WERI-Rb-1 (cell line): ENCODE data around the gene ZFP42.

Experiments
- DNase-seq: peaks from one replicate; pipeline ENCODE4 v3.0.0-alpha.2; 2020
- H3K27ac ChIP-seq: fragments of 250-450 bp; sonication (Bioruptor Pico); 2 replicates; pipeline ENCODE4 v1.5.1; 2020; ENCODE audit warnings: mild to moderate bottlenecking, moderate library complexity
- H3K27me3 ChIP-seq: fragments of 250-450 bp; sonication (Bioruptor Pico); 2 replicates; pipeline ENCODE4 v1.5.1; 2021; ENCODE audit warnings: mild to moderate bottlenecking, low read depth, moderate library complexity; ENCODE audit not compliant: insufficient read depth, severe bottlenecking
- H3K36me3 ChIP-seq: fragments of 250-450 bp; sonication (Bioruptor Pico); 2 replicates; pipeline ENCODE4 v1.5.1; 2020; ENCODE audit warnings: mild to moderate bottlenecking, moderate library complexity
- H3K4me3 ChIP-seq: 2 replicates; pipeline ENCODE4 v1.5.1; 2011; ENCODE audit warnings: low read depth, mild to moderate bottlenecking, control low read depth, low read length
- H3K9me3 ChIP-seq: fragments of 250-450 bp; sonication (Bioruptor Pico); 2 replicates; pipeline ENCODE4 v1.5.1; 2021; ENCODE audit warnings: mild to moderate bottlenecking, moderate library complexity; ENCODE audit not compliant: severe bottlenecking
- CTCF ChIP-seq: IDR thresholded peaks from 2 replicates; pipeline ENCODE4 v1.5.1; 2011; ENCODE audit warnings: low read depth, mild to moderate bottlenecking, control low read depth, inconsistent platforms, low read length

ZFP42 gene

DNA sequence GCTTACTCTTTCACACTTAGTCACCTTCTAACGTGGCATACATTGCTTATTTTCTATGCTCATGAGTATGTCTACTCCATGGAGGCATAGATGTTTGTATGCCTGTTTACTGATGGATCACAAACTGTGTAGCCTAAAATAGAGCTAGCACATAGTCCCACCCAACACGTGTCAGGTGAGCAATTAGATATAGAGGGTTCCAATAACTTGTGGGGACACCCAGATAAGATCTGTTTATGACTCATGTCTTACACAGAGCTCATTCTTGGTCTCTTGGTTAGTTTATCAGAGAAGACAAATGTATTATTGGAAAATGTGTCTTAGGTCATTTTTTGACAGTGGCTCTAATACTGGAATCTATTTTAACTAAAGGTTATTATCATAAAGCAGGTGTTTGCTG is 6.8 kb downstream of the ZFP42 start:
- H3K27me3 ChIP-seq: peaks cover 96% of the 10 kb centered on the region
- H3K36me3 ChIP-seq: no peaks in the 10 kb centered on the region
- no peak for TF ChIP-seq CTCF
- no peak for DNase-seq
- H3K4me3 ChIP-seq: no peak overlapping the region
- peaks cover 11% of the 10 kb centered on the region for H3K9me3 ChIP-seq
- H3K27ac ChIP-seq: no peak overlapping the region

- Histone ChIP-seq H3K36me3 (no peaks in the 10 kb centered on the region), H3K27me3 (peaks cover 93% of the 10 kb centered on the region), H3K27ac (no peak overlapping the region), H3K9me3 (peaks cover 6% of the 10 kb centered on the region), H3K4me3 (no peak overlapping the region)
- no peak for TF ChIP-seq CTCF
- no peak for DNase-seq
Observed at GRCh38 chr4:188002751-188003150, 7.2 kb downstream of the ZFP42 start.

DNA sequence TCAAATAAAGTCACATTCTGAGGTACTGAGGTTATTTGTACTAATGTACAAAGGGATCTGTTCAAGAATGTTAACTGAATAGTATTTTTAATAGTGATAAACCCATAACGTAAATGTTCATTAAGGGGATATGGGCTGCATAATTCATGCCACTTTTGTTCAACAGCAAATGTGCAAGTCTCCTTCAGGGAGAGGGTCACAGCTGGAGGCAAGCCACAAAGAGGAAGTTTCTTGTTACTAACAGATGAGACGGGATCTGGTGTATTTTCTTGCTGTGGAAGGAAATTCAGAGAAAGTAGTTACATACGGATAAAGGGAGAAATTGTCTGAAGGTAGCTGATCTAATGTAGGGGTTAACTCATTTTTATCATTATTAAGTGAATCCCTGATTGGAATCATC is 10.0 kb downstream of the ZFP42 start:
- peaks cover 85% of the 10 kb centered on the region for H3K27me3 ChIP-seq
- H3K36me3 ChIP-seq: no peaks in the 10 kb centered on the region
- H3K9me3 ChIP-seq: peaks cover 4% of the 10 kb centered on the region
- TF ChIP-seq CTCF: no peak
- no peak overlapping the region for H3K27ac ChIP-seq
- H3K4me3 ChIP-seq: no peak overlapping the region
- DNase-seq: no peak

DNA sequence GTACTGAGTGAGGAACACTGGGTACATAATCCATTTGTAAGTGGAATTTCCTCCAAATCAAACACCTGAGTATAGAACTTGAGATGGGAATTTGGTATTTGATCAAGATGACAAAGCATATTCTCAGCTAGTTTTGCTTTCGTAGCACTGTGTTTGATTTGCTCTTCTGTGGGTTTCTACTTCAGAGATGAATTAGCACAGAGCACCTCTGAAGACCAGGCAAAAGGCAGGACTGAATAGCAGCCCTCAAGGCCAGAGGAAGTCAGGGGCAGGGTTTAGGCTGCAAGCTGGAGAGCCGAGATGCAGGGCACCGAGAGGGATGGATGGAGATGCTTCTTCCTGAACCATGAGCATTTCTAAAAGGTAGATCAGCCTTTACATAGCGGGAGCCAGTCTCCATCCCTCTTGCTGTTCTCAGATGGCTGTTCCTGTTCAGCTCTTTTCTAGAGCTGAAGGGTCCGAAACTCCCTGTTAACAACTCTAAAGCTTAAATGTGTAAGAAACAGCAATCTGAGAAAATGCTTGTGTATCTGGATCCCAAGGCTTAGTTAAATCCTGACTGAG is 10.8 kb downstream of the ZFP42 start:
- TF ChIP-seq CTCF: no peak
- no peaks in the 10 kb centered on the region for H3K36me3 ChIP-seq

DNA sequence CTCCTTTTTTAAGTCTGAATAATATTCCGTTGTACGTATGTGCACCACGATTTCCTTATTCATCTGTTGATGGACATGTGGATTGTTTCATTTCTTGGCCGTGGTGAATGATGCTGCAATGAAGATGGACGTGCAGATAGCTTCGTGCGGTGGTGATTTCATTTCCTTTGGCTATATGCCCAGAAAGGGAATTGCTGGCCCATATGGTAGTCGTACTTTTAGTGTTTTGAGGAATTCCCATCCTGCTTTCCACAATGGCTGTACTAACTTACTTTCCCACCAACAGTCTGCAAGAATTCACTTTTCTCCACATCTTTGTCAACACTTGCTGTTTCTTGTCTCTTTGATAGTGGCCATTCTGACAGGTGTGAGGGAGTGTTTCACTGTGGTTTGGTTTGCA is 12.8 kb downstream of the ZFP42 start:
- Histone ChIP-seq H3K9me3 (peaks cover 6% of the 10 kb centered on the region), H3K27me3 (peaks cover 84% of the 10 kb centered on the region), H3K27ac (no peak overlapping the region), H3K36me3 (no peaks in the 10 kb centered on the region), H3K4me3 (no peak overlapping the region)
- TF ChIP-seq CTCF: no peak
- DNase-seq: no peak

More for the DNA sequence above, 10.8 kb downstream of the ZFP42 start:
- peaks cover 4% of the 10 kb centered on the region for H3K9me3 ChIP-seq
- H3K4me3 ChIP-seq: no peak overlapping the region
- H3K27ac ChIP-seq: no peak overlapping the region
- no peak for DNase-seq
- peaks cover 87% of the 10 kb centered on the region for H3K27me3 ChIP-seq

DNA sequence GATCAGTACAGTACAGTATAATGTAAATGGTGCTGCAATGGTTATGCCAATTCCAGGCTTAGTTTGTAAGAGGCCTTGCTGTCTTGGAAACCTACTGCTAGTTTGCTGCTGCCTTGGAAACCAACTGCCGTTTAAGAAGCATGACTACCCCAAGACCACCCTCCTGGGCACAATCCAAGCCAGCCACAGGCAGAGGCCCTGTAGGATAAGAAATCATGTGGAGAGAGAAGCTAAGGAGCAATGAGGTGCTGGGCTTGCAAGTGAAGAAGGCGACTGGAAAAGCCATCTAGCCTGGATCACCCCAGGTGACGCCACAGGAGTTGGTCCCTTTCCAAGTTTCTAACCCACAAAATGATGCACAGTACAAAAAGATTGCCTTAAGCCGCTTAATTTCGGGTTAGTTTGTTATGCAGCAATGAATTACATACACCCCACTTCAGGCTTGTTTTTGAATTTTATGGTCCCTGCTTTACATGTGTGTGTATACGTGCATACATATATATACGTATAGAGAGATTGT is 16.9 kb downstream of the ZFP42 start:
- DNase-seq: no peak
- peaks cover 2% of the 10 kb centered on the region for H3K9me3 ChIP-seq

More for the DNA sequence above, 16.9 kb downstream of the ZFP42 start:
- no peak overlapping the region for H3K4me3 ChIP-seq
- TF ChIP-seq CTCF: no peak
- H3K36me3 ChIP-seq: no peaks in the 10 kb centered on the region
- peaks cover 87% of the 10 kb centered on the region for H3K27me3 ChIP-seq
- no peak overlapping the region for H3K27ac ChIP-seq
